Type B pancreatic cell (in vitro differentiated cells): ENCODE results near the gene GGTLC1. TPM values are rescaled to one million over a fixed set of nuclear protein-coding genes. Genes with fewer than 3 reads are reported as not detected.

ENCODE experiments used
- DNase-seq: peaks from one replicate; pipeline ENCODE4 v3.0.0; 2021; ENCODE audit warnings: mixed read lengths; ENCODE audit not compliant: unreplicated experiment; ENCODE audit errors: extremely low spot score
- H3K27ac Mint-ChIP-seq: 2 replicates; pipeline ENCODE4 v1.8.0; 2021; ENCODE audit warnings: mild to moderate bottlenecking, mixed read lengths
- H3K27me3 Mint-ChIP-seq: 2 replicates; pipeline ENCODE4 v1.8.0; 2021; ENCODE audit warnings: mixed read lengths
- H3K36me3 Mint-ChIP-seq: 2 replicates; pipeline ENCODE4 v1.8.0; 2021; ENCODE audit warnings: mixed read lengths
- H3K4me1 Mint-ChIP-seq: one replicate; pipeline ENCODE4 v1.8.0; 2021; ENCODE audit warnings: mixed read lengths; ENCODE audit not compliant: unreplicated experiment
- H3K4me3 Mint-ChIP-seq: 2 replicates; pipeline ENCODE4 v1.8.0; 2021; ENCODE audit warnings: mild to moderate bottlenecking, mixed read lengths
- H3K9me3 Mint-ChIP-seq: 2 replicates; pipeline ENCODE4 v1.8.0; 2021; ENCODE audit warnings: mixed read lengths
- CTCF ChIP-seq: fragments of 200-600 bp; sonication (generic); conservative IDR thresholded peaks from 2 replicates; pipeline ENCODE4 v1.5.0; 2021; ENCODE audit warnings: antibody characterized with exemption, mild to moderate bottlenecking
- total RNA-seq: library from RNA; stranded (reverse); gene quantifications from 2 replicates; pipeline ENCODE4 v1.2.1, GENCODE V29; 2021; ENCODE audit warnings: low replicate concordance

GGTLC1 gene
- total RNA-seq, 1 donor from 2014 or later = not detected

GRCh38 chr20:24022621-24023180 lies 34.1 kb upstream of the GGTLC1 start:
- H3K27ac Mint-ChIP-seq = no peak overlapping the region
- no peaks in the 10 kb centered on the region for H3K36me3 Mint-ChIP-seq
- no peak overlapping the region for H3K4me3 Mint-ChIP-seq
- H3K4me1 Mint-ChIP-seq = peaks cover 3% of the 10 kb centered on the region
- no peak for DNase-seq
- H3K9me3 Mint-ChIP-seq = no peaks in the 10 kb centered on the region
- TF ChIP-seq CTCF = no peak
- H3K27me3 Mint-ChIP-seq = peaks cover 11% of the 10 kb centered on the region

GRCh38 chr20:24018796-24019195 lies 30.2 kb upstream of the GGTLC1 start:
- H3K27me3 Mint-ChIP-seq = peaks cover 38% of the 10 kb centered on the region
- no peak for TF ChIP-seq CTCF
- H3K9me3 Mint-ChIP-seq = no peaks in the 10 kb centered on the region
- no peak overlapping the region for H3K27ac Mint-ChIP-seq
- peaks cover 8% of the 10 kb centered on the region for H3K4me1 Mint-ChIP-seq
- no peak overlapping the region for H3K4me3 Mint-ChIP-seq
- no peaks in the 10 kb centered on the region for H3K36me3 Mint-ChIP-seq
- no peak for DNase-seq

- no peak overlapping the region for H3K27ac Mint-ChIP-seq
- no peaks in the 10 kb centered on the region for H3K9me3 Mint-ChIP-seq
- no peak for DNase-seq
- H3K27me3 Mint-ChIP-seq = peaks cover 47% of the 10 kb centered on the region
- no peak overlapping the region for H3K4me3 Mint-ChIP-seq
- TF ChIP-seq CTCF = no peak
- H3K4me1 Mint-ChIP-seq = peaks cover 8% of the 10 kb centered on the region
- no peaks in the 10 kb centered on the region for H3K36me3 Mint-ChIP-seq
Measured at GRCh38 chr20:24017458-24017755, 28.8 kb upstream of the GGTLC1 start.

- no peak for DNase-seq
- Mint-ChIP-seq H3K36me3 (no peaks in the 10 kb centered on the region), H3K4me3 (no peak overlapping the region), H3K4me1 (peaks cover 5% of the 10 kb centered on the region), H3K9me3 (no peaks in the 10 kb centered on the region), H3K27ac (no peak overlapping the region), H3K27me3 (peaks cover 51% of the 10 kb centered on the region)
- TF ChIP-seq CTCF = no peak
Measured at GRCh38 chr20:24016607-24017457, 28.3 kb upstream of the GGTLC1 start.

DNA sequence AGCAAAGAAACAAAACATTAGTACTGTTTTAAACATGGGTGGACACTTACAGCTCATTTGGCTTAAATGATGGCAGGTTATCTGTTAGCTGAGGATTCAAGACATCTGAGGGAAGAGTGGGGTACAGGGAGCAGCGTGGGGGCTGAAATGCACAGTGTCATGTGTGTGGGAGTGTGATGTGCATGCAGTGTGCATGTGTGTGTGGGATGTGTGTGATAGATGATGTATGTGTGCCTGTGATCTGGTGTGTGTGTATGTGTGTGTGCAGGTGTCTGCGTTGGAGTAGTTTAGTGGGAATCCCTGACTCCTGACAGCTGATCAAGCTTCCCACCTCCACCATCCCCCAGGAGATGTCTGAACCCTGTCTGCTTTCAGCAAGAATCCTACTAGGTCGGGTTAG lies 25.4 kb upstream of the GGTLC1 start:
- no peak for TF ChIP-seq CTCF
- H3K27me3 Mint-ChIP-seq = peaks cover 54% of the 10 kb centered on the region
- no peak overlapping the region for H3K4me3 Mint-ChIP-seq
- H3K9me3 Mint-ChIP-seq = no peaks in the 10 kb centered on the region
- H3K4me1 Mint-ChIP-seq = peaks cover 5% of the 10 kb centered on the region
- H3K27ac Mint-ChIP-seq = no peak overlapping the region
- DNase-seq = no peak
- H3K36me3 Mint-ChIP-seq = no peaks in the 10 kb centered on the region
